HG03159 (cell line): ENCODE results near the gene RANBP3L.
"Not testable (repeated sequence)": the region's sequence is repeated elsewhere in the genome, so short reads cannot be mapped to it uniquely, and the experiment has no call there.

ENCODE experiments used
- ATAC-seq: cut with Tn5 transposase; IDR thresholded peaks from one replicate; pipeline ENCODE4 v1.9.1; 2021; ENCODE audit warnings: mild to moderate bottlenecking, moderate library complexity; ENCODE audit not compliant: unreplicated experiment

RANBP3L gene

DNA sequence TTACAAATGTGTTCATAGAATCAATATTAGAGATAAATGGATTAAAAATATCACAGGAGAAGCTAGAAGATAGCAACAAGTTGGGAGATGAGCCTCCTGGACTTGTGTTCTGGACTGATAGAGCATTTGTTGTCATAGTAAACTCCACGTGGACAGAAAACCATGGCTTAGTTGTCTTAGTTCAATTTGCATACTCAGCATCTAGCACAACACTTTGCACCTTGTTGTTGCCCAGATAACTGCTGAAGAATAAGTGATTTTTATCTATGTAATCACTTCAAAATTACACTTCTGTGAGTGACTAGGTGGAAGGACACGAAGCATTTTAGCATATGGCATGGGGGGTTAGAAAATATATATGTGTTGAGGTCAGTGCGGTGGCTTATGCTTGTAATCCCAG is 4.0 kb downstream of the RANBP3L start:
- ATAC-seq: no peak

DNA sequence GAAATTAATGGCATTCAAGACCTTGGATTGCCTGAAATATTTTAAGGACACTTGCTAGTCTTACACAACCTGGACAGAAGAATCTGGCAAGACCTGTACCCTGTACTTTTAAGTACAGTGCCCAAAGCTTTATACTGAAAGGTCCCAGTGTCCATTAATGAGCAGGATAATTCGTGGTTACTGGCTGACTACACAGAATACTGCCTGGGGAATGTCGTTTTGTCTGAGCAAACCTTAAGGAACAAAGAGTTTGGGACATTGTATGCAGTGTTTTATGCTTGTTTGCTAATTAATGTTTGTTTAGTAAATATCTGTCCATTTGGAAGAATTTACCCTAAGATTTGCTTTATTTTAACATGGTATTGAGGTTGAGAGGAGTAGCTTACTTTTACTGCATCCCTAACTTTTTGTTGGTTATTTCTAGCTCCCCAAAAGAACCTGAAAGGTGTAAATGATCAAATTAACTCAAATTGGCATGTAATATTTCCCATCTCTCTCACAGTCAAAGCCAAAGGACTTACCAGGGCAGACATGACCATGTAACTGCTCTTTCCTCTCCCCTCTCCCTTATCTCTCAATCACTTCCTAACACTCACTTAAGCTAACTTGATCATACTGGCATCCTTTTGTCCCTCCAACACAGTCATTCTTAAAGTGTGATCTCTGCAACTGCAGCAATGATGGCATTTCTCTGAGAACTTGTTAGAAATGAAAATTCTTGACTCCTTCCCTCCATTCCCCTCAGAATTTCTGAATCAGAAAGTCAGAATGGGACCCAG is 15.7 kb downstream of the RANBP3L start:
- ATAC-seq: no peak

DNA sequence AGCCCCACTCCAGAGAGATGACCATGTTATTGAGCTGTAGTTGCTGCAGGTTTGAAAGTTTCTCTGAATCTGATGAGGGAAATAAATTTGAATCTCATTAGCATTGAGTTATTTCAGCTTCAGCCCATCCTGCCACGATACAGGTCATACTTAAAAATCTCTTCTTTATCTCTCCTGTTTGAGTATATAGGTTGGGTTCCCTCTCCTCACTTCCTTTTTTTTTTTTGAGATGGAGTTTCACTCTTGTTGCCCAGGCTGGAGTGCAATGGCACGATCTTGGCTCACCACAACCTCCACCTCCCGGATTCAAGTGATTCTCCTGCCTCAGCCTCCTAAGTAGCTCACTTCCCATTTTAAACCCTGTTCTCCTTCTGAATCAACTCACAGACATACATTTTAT is 17.9 kb downstream of the RANBP3L start:
- ATAC-seq: not testable (repeated sequence)

DNA sequence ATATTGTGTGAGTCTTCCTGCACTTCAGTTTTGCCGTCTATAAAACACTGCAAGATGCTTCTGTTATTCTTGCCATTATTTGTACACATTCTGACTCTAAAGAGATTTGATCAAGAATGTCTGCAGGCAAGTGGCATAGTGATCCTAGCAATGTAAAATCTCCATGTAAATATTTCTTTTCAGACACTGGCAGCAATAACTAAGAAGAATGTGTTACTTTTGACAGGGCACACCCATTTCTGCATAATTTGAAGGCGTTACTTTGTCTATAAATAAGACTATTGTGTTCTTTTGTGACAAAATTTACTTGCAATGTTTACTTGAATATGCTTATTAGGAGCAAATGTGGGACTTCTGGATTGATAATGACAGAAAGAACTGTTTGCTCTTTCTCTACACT is 20.1 kb downstream of the RANBP3L start:
- ATAC-seq: no peak

DNA sequence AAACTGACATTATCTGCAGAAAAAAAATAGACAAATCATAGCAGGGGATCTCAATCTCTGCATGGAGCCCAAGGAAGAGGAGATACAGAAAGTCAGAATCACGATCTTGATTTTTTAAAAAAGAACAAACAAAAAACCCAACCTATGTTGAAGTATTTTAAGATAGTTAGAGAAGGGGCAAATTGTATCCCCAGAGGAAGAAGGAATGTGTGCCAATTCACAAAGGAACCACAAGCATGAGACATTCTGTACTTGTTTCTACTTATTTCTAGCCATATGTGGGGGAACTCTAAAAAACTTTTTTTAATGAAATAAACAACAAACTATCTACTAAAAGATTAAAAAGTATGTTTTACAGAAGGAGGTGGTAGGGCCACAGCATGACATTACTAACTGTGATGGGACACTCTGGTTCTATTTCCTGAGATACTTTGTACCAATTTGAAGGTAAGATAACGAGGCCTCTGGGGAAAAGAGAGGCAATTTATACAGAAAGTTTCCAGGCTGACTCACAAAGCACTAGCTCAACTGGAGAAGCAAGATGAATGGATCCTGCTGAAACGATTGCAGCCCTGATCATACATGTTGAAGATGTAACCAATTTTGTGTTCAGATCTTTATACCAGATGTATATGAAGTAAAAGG is 22.5 kb downstream of the RANBP3L start:
- no peak for ATAC-seq

DNA sequence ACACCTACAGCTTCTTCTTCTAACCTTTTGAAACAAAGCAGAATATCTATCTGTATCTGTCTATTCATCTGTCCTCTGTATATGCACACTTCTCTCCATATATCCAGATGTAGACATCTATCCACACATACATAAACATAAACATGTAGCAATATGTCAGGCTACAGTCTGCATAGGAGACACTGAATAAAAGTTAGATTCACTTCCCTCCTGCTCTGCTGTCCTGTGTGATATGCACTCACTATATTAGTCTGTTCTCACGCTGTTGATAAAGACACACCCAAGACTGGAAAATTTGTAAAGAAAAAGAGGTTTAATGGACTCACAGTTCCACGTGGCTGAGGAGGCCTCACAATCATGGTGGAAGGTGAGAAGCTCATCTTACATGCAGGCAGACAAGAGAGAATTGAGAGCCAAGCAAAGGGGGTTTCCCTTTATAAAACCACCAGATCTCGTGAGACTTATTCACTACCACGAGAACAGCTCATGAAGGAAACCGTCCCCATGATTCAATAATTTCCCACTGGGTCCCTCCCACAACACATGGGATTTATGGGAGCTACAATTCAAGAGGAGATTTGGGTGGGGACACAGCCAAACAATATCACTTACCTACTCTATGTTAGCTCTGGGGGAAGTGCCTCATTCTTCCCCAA is 24.1 kb downstream of the RANBP3L start:
- ATAC-seq: no peak

DNA sequence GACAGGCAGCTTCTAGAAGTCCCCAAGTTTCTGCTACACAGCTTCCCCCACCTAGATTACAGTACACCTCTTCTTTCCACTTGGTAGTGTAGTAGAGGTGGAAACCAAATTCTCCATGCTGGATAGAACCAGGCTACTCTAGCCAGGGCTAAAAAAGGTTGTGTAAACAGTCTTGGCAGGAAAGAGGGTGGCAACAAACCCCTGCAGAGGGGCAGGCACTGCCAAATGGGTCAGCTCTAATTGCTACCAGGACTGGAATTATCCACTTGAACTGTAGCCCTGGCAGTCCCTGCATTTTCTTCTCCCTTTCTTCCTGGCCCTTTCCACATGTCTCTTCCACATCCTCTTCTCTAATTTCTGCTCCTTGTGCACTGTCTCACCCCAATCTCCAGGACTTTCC is 24.8 kb downstream of the RANBP3L start:
- no peak for ATAC-seq

DNA sequence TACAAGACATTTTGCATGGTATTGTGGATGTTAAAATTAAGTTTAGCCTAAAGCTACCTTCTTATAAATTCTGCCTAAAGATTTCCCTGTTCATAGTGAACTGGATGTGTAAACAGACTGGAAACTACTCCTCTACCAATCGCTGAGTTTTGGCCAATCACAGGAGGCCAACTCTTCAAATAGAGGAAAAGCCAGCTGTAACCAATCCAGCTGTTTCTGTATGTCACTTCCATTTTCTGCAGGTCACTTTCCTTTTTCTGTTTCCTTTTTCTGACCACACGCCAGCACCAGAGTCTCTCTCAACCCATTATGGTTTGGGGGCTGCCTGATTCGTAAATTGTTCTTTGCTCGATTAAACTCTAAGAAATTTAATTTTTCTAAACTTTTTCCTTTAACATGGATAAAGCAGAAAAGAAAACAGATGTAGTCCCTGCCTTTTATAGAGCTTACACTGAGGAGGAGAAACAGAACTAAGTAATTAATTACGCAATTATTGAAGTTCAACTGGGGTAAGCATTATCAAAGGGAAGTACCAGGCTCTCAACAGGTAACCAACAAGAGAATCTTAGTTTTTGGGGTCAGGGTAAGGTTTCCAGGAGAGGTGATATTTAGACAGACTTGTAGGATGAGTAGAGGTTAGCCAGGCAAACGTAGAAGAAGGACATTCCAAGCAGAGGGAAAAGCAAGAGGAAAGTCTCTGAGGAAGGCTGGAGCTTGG is 27.7 kb downstream of the RANBP3L start:
- ATAC-seq: no peak

DNA sequence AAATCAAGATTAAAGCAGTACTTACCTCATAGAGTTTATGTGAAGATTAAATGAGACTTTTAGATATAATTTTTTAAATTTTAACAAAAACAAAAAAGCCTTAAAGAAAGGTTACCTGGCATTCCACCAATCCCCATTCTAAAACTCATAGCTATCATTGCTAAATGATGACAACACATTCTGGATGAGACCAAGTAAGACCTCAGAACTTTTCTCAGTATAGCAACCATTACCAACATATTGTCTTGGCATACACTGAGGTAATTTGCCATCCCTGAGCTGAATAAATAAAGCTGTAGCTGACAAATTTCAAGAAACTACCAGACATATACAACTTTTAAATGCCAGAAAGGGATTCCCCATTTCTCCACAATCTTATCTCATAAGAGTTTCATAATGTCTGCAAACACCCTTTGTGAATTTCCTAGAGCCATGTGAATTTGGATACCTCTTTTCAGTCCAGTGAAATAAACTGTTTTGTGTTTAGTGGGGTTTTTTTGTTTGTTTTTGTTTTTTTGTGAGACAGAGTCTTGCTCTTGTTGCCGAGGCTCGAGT is 29.5 kb downstream of the RANBP3L start:
- no peak for ATAC-seq

DNA sequence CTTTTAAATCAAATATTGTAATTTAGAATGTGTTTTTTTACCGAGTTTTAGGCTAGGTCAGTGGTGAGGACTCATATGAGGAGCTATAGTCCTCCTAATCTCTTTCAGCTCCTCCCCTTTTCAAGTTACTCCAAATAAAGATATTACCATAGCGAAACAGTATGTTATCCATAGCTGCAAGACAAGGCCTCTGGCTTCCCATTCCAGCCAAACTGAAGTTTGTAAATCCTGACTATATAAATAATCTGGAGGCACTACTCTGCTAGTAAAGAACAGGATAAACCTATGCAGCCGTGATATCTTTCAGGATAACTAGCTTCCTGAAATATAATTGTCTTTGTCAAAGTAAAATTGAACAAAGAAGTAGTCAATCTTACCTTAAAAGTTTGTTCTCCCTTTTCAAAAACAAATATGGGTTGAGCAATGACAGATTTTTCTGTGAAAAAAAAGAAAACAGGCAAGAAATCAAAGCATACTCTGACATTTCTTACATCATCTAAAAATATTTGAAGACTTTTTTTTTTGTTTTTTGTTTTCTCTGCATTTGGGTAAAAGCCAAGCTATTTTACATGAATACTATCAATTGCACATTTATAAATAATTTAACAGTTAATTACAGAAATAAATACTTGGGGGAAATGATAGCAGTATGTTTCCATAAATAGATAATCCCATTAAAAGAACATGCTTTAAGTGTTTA is 30.7 kb downstream of the RANBP3L start:
- no peak for ATAC-seq

DNA sequence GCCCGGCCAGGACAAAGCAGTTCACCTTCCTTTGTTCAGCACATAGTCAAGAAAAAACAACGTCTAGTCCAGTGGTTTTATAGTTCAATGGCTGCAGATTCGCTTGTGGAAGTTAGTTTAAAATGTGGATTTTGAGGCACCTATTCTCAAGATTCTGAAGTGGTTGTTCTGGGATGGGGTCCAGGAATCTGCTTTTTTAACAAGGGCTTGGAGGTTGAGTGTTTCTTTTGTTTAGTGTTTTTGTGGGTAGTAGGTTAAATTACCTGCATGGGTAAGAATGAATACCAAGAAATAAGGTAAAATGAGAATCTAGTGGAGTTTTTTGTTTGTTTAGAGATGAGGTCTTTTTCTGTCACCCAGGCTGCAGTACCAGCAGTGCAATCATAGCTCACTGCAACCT is 31.5 kb downstream of the RANBP3L start:
- no peak for ATAC-seq

DNA sequence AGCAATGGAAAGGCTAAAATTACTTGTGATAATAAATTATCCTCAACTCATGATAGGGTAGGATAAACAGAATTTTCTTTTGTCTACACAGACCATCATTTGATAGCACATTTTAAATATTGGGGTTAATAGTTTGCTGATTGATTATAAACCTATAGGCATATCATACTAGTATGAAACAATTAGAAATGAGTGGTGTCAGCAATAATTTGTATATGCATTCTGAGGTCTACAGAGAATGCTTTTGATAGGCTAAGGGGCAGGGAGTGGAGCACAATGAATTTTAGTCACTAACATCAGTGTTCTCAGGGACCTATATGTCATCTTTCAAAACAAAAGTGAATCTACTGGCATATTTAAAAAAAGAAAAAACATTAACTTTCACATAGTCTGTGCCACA is 32.2 kb downstream of the RANBP3L start:
- no peak for ATAC-seq

DNA sequence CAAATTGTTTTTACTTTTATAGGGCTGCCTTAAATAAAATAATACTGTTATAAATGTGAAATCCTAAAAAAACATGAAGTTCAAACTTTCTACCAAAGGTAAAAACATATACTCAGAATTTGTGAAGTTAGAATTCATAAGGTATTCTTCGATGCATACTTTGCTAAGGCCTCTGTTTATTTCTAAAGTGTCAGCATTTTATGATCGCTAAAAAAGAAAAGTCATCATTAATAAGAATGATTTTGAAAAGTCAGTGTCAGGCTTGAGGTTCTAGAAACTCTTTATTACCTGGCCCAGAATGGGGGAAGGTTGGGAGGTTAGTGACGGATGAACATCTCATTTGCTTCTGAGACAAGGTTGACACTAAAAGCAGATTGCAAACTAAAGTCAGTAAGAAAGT is 33.8 kb downstream of the RANBP3L start:
- no peak for ATAC-seq

DNA sequence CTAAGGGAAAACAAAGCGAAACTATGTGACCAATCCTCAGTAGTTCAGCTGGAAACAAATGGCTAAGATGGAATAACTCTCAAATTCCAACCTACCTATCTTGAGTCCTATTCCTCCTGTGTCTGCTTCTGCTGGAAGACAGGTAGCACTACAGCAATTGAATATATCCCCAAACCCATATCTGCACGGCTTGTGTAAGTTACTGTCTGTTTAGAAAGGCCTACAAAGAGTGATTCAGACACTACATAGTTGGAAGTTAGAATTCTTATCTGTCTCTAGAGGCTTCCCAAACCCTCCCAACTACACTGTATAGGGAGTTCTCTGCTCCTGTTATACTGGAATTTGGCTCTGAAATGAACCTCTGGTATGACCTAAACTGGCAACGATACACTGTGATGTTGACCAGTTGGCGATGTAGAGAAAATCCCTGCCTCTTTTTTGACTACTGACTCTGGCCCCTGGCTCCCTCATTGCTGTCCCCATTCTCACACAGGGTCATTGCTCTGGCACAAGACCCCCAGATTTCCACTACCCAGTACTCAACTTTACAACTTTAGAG is 37.4 kb downstream of the RANBP3L start:
- no peak for ATAC-seq

DNA sequence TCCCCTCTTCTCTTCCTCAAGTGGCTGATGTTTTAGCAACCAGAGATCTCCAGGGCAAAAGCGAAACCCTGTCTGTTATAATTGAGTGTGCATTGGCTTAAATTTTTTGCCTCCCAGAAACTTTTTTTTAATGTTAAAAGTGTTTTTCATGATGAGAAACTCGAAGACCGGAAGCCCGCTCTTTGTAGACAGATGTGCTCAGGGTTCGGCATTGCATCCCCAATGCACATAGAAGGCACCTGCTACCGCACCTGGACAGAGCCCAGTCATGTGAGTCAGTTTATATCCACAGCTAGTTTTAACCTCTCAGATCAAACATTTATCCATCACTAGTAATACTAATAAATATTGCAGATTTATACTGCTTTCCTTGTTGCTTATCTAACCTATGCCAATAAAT is 40.5 kb downstream of the RANBP3L start:
- ATAC-seq: no peak

DNA sequence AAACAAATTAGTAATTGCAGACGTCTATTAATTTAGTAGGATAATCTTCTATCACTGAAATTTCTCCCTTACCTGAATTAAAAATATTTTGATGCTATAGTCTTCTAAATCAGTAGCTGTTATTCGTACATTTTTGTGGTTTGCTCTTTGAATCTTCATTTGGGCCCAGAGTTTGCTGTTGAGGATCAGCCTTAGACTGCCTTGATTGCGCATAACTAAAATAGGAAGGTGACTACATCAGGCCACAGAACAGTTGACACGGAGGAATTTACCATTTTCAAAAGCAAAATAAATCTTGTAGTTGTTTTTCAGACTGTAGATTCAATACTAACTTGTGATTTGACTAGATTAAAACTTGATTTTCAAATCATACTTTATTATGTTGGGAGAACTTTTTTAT is 48.1 kb downstream of the RANBP3L start:
- no peak for ATAC-seq

DNA sequence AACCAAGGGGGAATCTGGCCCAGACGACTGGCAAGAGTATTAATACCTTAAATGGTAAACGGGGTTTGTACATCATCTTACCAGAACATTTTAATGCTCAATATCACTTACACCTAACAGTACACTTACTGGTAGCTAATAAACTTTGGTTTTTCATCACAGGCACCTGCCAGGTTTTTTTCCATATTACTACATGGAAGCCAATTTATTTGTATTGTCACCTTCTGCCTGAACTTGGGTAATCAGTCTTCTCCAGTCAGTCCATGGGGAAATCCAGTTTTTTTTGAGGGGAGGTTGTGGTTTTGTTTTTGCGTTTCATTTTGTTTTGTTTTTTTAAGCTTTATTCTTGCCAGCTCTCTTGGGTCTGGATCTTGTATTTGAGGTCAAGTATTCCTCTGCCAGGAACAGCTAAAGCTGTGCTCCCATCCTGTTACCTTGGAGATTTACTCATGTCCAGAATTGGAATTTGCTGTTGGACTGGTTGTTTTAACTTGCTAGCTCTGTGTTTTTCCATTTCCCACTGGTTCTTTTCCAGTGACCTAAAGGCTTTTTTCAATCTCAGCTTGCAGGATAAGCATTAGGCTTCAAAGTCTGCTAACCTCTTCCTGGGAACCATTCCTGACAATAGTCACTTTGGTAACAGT is 48.9 kb downstream of the RANBP3L start:
- no peak for ATAC-seq

DNA sequence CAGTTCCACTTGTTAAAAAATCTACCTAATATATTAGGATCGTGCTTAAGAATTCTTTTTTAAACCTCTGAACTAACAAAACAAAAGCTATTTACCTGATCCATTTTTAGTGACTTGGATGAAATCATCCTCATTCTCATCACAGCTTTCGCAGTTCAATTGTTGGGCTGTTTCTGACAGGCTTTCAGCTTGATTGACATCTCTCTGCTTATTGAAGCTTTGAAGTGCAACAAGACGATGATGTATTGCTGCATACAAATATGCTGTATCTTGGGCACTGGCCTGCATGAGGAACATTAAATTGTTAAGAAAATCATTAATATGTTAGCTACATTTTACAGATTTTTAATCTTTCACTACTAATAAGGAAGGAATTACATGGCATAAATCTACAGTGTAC is 50.5 kb downstream of the RANBP3L start:
- no peak for ATAC-seq

DNA sequence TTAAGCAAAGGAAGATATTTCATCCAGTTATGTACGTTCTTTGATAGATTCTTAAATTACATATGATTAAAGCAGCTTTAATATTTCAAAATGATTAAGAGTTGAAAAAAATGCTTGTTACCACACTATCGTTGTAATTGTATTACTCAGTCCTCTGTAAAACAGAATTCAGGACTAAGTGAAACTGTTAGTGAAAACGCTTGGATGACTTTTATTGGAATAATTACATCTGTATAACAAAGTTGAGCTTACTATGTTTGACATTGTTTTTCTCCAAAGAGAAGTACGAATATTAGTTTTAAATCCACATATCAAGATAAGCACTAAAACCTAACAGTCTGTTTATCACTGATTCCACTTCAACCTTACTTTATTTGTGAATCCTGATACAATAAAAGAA is 51.3 kb downstream of the RANBP3L start:
- no peak for ATAC-seq
